NCI-H526 (cell line): Measurements from ENCODE around the gene SLC27A2.
A peak's percentile ranks its signal among the peaks of the same experiment; 100 is the strongest.
"Not testable (repeated sequence)": the region's sequence is repeated elsewhere in the genome, so short reads cannot be mapped to it uniquely, and the experiment has no call there.

ENCODE experiments used
- DNase-seq, 2 experiments: peaks; one replicate each; lab custom pipeline; 2025; lab: John Stamatoyannopoulos, UW

SLC27A2 gene

GRCh38 chr15:50163719-50164410, 18.1 kb upstream of the SLC27A2 start:
- DNase-seq = no peak

GRCh38 chr15:50164458-50164857, 17.5 kb upstream of the SLC27A2 start:
- DNase-seq = no peak

GRCh38 chr15:50166216-50166615, 15.8 kb upstream of the SLC27A2 start:
- no peak for DNase-seq

DNA sequence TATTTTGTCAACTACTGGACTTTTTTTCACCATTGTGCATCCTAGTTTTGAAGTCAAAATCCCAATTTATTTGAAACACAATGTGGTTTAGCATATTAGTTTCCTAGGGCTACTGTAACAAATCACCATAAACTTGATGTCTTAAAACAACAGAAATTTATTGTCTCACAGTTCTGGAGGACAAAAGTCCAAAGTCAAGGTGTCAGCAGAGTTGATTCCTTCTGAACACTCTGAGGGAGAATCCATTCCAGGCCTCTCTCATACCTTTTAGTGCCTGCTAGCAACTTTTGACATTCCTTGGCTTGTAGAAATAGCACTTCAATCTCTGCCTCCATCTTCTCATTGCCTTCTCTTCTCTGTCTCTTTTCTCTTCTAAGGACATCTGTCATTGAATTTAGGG, 14.9 kb upstream of the SLC27A2 start:
- no peak for DNase-seq

DNA sequence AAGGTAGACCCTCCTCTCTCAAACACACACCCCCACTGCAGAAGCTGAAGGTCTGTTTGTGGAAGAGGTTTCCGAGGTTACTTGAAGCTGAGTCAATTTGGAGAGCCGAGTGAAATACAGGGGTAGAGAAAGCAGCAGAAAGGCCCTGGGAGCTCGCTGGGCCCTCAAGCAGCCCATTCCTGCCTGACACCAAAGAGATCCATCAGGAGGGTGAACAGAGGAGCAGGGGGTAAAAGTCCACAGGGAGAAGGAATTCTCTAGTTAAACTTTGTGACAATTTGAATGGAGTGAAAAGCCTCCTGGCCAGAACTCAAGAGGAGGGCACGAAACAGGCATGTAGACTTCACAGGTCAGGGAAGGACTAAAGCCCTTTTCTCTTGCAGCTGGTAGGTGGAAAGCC, 13.6 kb upstream of the SLC27A2 start:
- DNase-seq = no peak

GRCh38 chr15:50168783-50169411, 13.1 kb upstream of the SLC27A2 start:
- no peak for DNase-seq

- DNase-seq = not testable (repeated sequence)
Observed at GRCh38 chr15:50172360-50172895, 9.6 kb upstream of the SLC27A2 start.

GRCh38 chr15:50176869-50177268, 5.1 kb upstream of the SLC27A2 start:
- DNase-seq = no peak

DNA sequence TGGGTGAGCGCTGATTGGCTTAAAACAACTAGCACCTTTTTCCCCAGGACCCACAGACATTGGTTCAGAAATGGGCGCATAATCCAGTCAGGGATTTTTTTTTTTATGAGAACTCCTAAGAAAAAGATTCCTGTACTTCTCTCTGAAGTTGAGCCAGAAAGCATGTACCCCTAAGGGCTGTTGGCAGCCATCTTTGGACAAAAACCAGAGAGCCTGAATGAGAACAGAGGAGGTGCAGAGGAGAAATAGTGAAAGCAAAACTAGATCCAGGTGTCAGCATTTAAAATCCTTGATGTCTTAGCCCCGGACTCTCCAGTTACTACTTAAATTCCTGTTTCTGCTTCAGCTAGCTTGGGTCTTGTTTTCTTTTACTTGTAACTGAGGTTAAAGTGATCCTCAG, 1.9 kb upstream of the SLC27A2 start:
- DNase-seq = no peak

DNA sequence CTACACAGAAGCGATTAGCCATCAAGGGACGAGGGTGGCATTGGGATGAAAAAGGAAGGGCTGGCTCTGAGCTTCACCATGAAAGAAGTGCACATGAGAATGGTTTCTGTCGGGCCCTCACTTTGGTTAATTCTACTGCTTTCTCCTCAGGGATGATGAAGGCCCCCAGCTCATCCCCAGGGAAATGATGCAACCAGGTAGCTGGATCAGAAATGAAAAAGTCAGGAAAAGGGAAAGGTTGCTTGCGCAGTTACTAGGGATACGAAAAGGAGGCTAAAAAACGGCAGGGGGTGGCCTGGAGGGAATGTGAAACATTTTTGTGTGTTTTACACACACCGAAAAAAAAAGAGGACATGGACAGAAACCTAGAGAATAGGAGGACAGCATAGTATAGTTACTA, 1.4 kb upstream of the SLC27A2 start:
- DNase-seq = no peak

DNA sequence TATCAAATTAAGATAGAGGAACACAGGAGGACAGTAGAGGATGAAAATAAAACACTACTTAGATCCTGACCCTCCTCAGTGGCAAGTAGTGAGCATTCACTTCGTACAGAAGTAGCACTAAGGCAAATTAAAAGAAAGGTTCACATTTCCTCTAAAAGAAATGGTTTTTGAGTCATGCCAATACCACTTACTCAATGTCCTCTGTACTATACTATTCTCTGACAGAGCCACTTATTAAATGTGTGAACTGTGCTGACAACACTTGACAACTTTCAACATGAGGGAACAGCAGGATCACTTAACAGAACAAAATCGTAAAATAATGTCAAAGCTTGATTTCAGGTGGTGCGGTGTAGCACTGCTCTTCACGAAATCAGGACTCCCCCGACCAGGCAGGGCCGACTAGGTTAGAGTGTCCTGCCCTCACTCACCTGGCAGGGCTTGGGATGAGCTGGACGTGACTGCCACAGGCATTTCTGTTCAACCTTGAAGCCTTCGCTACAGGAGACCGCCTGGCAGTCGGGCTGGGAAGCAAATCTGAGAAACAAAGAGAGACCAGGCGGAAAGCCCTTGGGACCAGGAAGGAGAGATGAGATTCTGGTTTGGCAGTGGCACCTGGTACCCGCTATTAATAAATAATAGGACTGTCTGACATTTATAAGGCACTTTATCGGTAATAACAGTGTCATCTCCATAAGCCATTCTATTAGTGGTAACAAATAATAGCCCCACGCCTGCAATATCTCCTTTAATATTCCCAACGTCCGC, 611 bp upstream of the SLC27A2 start:
- DNase-seq = peak; percentile 60 to 74

DNA sequence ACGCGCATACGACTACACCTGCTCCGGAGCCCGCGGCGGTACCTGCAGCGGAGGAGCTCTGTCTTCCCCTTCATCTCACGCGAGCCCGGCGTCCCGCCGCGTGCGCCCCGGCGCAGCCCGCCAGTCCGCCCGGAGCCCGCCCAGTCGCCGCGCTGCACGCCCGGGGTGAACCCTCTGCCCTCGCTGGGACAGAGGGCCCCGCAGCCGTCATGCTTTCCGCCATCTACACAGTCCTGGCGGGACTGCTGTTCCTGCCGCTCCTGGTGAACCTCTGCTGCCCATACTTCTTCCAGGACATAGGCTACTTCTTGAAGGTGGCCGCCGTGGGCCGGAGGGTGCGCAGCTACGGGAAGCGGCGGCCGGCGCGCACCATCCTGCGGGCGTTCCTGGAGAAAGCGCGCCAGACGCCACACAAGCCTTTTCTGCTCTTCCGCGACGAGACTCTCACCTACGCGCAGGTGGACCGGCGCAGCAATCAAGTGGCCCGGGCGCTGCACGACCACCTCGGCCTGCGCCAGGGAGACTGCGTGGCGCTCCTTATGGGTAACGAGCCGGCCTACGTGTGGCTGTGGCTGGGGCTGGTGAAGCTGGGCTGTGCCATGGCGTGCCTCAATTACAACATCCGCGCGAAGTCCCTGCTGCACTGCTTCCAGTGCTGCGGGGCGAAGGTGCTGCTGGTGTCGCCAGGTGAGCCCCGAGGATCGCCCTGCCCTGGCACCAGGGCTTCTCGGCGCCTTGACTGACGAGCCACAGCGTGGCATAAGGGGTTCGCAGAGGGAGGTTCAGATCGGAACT, 420 bp downstream of the SLC27A2 start:
- DNase-seq = peak; percentile 58 to 86

DNA sequence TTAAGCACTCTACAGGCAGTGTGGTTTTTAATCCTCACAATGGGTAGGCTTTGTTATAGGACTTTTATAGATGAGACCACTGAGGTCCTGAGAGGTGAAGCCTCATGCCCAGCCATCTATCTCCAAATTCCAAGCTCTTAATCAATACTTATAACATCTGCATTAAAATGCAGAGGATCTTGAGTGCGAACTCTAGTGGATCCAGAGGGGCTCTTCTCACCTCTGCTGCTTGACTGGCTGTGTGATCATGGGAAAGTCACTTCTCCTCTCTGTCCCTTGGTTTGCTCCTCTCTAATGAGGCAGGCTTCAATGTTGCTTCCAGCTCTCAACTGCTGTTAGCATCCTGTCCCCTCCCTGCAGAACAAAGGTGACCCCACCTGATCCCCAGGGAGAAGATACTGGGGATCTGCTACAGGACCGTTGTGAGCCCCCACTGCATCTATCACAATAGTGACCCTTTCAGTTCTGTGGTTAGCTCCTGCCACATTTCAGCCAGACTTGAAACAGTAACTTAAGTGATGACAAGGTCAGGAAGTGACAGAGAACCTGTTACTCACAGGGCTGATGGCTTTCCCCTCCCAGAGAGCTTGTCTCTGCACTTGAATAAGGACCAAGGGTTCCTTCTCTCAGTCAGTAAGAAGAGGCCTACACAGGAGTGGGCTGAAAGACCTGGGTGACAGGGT, 1.3 kb downstream of the SLC27A2 start:
- peak in 1 of 2 experiments; percentile 39 for DNase-seq

- DNase-seq = no peak
Observed at GRCh38 chr15:50184863-50185504, 3.0 kb downstream of the SLC27A2 start.

DNA sequence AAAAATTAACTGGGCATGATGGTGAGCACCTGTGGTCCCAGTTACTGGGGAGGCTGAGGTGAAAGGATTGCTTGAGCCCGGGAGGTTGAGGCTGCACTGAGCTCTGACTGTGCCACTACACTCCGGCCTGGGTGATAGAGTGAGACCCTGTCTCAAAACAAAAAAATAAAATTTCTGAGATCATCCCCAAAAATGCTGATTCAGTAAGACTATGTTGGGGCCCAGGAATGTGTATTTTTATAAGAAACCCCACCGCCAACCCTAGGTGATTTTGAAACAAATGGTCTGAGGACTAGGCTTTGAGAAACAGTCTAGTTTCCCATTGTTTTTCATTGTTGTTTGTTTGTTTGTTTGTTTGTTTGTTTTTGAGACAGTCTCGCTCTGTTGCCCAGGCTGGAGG, 4.1 kb downstream of the SLC27A2 start:
- no peak for DNase-seq

DNA sequence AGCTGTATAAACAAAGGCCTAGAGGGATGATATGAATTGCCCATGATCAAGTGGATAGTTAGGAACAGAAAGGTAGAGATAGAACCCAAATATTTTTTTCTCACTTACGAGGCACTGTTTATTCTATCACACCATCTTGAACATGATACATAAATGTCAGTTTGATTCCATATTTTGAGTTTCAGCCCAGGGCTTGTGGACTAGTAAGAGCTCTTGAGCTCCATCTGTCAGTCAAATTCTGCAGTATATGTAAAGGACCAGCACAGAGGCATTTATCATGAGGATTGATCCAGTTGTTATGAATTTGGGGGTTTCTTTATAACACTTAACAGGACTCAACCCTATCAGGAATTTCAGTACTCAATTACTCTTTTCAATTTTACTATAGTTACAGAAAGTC, 4.8 kb downstream of the SLC27A2 start:
- no peak for DNase-seq

- no peak for DNase-seq
Observed at GRCh38 chr15:50187525-50187924, 5.5 kb downstream of the SLC27A2 start.

- DNase-seq = no peak
Observed at GRCh38 chr15:50187997-50188396, 6.0 kb downstream of the SLC27A2 start.

DNA sequence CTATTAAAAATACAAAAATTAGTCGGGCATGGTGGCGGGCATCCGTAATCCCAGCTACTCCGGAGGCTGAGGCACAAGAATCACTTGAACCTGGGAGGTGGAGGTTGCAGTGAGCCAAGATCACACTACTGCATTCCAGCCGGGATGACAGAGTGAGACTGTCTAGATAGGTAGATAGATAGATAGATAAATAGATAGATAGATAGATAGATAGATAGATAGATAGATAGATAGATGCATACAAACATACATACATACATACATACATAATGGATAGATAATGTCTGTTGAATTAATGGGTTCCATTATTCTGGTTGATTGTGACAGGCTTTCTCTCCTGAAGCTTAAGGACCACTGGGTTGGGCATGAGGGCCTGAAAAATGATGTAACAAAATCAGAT, 6.8 kb downstream of the SLC27A2 start:
- DNase-seq = not testable (repeated sequence)

DNA sequence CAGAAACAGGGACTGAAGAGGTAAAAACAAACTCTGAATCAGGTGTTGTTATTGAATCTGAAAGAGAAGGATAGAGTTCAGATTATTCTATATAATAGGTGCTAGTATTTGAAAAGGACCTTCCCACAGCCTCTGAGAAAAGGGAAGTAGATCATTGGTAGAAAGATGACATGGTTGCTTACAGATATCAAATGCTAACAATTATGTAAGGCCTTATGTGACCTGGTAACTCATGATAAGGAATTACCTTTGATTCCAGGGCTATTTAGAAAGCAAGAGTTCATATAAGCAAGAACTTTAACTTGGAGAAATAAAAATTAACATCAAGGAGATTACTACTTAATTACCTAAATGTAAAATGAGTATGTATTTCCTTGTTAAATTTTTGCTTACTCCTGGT, 7.6 kb downstream of the SLC27A2 start:
- DNase-seq = no peak

DNA sequence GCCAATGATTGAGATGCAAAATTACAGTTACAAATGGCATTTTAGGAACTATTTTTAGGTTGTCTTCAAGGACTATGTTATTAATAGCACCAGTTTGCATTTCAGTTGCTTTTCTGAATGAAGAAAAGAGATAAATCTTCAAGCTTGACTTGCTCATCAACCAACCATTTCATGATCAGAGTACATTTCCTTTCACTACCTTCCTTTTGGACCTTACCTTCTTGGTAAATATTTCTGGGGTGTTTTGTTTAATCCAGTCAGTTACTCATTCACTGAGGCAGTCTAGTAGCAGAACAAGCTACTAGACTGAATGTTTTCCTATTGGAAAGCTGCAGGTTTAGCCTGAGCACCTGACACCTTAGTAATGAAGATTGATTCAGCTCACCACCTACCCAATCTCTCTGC, 8.2 kb downstream of the SLC27A2 start:
- DNase-seq = peak; percentile 55 to 58
